Fibroblast of skin of abdomen (primary cell): ENCODE data around the gene WDR1.
"Not testable (repeated sequence)": the region's sequence is repeated elsewhere in the genome, so short reads cannot be mapped to it uniquely, and the experiment has no call there.

Experiments used
- DNase-seq: peaks from one replicate; pipeline ENCODE4 v3.0.0-alpha.2; 2013

WDR1 gene

DNA sequence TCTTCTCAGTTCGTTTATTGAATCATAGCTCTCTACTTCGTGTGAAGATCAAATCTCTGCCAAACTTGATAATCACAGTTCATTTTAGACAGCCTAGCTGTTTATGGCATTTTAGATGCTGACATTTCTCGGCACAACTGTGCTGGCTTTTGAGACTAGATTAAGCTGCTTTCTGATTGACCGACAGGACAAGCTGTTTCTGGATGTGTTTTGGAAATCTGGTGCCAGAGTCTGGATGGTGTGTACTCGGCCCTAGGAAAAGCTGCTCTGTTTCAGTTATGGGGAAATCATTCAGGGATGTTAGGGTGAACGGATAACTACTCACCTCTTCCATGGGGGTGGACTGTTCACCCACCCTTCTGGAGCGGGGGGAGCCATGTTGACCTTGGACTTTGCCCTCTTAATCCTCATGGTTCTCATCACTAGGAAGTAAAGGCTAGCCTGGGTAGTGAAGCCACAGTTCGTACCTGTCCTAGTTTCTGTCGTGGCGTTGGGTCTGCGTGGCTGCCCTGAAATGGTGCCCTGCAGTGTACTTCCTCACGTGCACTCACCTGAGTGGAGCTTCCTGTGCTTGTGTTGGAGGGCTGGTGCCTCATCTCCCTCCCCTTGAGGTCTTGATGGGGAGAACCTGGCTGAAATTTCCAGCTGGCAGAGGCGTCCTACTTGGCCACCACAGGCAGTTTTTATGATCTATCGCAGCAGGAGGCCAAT is 13.7 kb upstream of the WDR1 start:
- DNase-seq: no peak

- DNase-seq: no peak
Measured at GRCh38 chr4:10129196-10130177, 12.9 kb upstream of the WDR1 start.

GRCh38 chr4:10128761-10129160 is 12.2 kb upstream of the WDR1 start:
- no peak for DNase-seq

DNA sequence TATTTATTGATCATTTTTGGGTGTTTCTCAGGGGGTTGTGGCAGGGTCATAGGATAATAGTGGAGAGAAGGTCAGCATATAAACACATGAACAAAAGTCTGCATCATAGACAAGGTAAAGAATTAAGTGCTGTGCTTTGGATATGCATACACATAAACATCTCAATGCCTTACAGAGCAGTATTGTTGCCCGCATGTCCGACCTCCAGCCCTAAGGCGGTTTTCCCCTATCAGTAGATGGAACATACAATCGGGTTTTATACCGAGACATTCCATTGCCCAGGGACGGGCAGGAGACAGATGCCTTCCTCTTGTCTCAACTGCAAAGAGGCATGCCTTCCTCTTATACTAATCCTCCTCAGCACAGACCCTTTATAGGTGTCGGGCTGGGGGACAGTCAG is 10.9 kb upstream of the WDR1 start:
- DNase-seq: not testable (repeated sequence)

- DNase-seq: no peak
Measured at GRCh38 chr4:10124167-10124930, 7.8 kb upstream of the WDR1 start.

DNA sequence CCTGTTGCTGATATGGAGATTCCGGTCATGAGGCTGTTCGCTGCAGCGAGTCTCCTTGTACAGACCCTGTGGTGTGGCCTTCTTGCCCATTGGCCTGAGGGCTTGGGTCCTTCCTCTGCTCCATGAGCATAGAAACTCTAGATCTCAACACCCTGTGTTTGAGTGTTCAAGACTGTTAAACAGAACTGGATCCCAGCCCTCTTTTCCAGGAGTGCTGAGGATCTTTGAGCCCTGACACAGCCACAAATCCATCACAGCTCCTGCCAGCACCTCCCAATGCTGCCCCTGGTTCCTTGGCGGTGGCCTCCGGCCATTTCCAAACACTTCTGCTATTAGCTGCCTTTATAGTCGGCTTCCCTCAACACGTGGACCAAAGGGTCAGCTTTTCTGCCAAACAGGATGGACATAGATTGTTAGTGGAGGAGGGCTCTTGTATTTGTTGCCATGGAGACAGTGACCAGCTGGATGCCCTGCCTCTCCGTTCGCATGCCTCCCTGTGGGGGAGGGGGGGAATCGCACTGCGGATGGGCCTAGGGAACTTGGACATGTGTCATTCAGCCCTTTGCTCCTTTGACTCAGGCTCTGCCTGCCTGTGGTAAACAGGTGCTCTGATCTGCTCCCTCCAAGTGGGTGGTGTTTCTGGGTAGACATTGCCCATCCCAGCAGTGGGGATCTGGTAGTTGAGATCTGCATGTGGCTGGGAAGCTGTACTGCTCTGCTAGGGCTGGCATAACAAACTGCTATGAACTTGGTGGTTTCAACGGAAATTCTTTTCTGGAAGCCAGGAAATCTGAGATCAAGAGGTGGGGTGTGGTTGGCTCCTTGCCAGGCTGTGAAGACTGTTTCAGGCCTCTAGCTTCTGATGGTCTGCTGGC is 6.9 kb upstream of the WDR1 start:
- peak; percentile 35 for DNase-seq

GRCh38 chr4:10122236-10122932 is 5.8 kb upstream of the WDR1 start:
- no peak for DNase-seq

- DNase-seq: no peak
Measured at GRCh38 chr4:10121568-10122208, 5.1 kb upstream of the WDR1 start.

GRCh38 chr4:10120943-10121567 is 4.5 kb upstream of the WDR1 start:
- DNase-seq: no peak

- no peak for DNase-seq
Measured at GRCh38 chr4:10119773-10120172, 3.2 kb upstream of the WDR1 start.

GRCh38 chr4:10119278-10119677 is 2.7 kb upstream of the WDR1 start:
- DNase-seq: no peak

GRCh38 chr4:10118048-10119004 is 1.7 kb upstream of the WDR1 start:
- DNase-seq: no peak

DNA sequence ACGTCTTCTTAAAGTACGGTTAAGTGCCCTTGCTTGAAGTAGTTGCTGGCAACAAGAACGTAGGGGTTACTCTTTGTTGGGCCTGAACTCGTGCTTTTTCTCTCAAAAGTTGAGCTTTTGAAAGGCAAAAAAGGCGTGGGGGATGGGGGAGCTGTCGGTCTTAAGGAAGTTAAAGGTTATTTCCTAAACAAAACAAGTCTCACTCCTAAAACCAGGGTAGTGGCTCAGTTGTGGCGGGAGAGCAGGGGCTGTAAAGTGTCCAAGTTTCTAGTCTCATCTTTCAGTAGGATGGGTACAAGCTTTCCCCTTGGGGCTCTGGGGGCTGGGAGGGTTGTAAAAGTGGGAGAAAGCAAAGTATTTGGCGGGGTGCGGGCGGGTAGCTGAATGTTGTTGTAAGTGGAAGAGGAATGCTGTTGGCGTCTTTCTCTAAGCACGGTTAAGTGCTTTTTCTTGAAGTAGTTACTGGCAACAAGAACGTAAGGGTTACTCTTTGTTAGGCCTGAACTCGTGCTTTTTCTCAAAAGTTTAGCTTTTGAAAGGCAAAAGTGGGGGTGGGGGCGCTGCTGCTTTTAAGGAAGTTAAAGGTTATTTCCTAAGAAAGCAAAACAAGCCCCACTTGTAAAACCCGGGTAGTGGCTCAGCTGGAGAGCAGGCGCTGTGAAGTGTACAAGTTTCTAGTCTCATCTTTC is 904 bp upstream of the WDR1 start:
- DNase-seq: peak; percentile 18

GRCh38 chr4:10115797-10116568 is 616 bp downstream of the WDR1 start:
- peak; percentile 21 for DNase-seq

GRCh38 chr4:10115271-10115796 is 1.3 kb downstream of the WDR1 start:
- DNase-seq: peak; percentile 44

DNA sequence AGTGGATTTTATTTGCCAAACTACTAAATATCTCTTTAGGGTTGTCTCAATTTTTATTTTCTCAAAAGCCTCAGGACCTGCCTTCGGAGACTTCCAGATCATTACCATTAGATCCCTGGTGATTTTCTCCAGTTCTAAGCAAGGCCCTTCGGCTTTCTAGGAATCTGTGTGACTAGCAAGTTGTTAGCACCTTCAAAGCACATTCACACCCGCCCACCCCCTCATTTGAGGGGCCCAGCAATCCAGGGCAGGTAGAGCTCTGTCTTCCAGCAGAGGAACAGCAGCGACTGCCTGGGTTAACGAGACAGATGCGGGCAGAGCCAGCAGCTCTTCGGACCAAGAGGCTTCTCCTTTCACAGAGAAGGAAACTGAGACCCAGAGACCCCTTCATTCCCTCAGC is 2.0 kb downstream of the WDR1 start:
- no peak for DNase-seq

DNA sequence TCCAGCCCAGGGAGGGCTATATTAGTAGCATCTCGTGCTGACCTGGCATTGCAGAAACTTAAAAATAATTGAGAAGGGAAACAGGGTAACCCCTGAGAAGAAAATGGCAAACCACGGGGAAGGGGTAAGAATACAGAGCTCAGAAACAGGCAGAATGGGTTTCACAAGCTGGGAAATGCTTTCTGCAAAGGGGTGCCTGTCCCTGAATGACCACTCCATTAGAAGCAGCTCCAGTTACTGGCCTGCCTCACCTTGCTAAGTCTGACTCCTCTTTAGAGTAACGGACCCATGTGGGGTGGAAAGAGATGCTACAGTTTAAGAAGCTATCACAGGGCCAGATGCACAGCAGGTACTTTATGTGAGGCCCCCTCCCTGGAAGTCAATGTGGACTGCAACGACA is 2.5 kb downstream of the WDR1 start:
- no peak for DNase-seq
